Spleen (tissue), 11 donors: ENCODE results near the gene FAM169A. TPM values are rescaled to one million over a fixed set of nuclear protein-coding genes. Genes with fewer than 3 reads are reported as not detected.
A peak's percentile ranks its signal among the peaks of the same experiment; 100 is the strongest.

ENCODE experiments used
- DNase-seq: peaks from one replicate; pipeline ENCODE4 v3.0.0-alpha.2; 2020
- H3K27ac ChIP-seq, 8 donors: fragments of 200-600 bp; sonication (generic) in 7 of 8; 1 replicate in 4 of 8; 2 replicates in 4 of 8; pipeline versions ENCODE4 v1.5.0 to v1.8.0; 2016 to 2021; ENCODE audit warnings: inconsistent platforms in 4 of 8, mild to moderate bottlenecking in 4 of 8, moderate library complexity in 1 of 8
- H3K27me3 ChIP-seq, 7 donors: fragments of 200-600 bp; sonication (generic) in 6 of 7; replicated peaks in 1 of 7; 1 replicate in 4 of 7; 2 replicates in 3 of 7; pipeline versions ENCODE4 v1.5.0 to v1.8.0; 2016 to 2021; ENCODE audit warnings: inconsistent platforms in 3 of 7, mild to moderate bottlenecking in 1 of 7
- H3K36me3 ChIP-seq, 6 donors: fragments of 200-600 bp; sonication (generic) in 5 of 6; 1 replicate in 4 of 6; 2 replicates in 2 of 6; pipeline versions ENCODE4 v1.5.0 to v1.8.0; 2016 to 2021; ENCODE audit warnings: inconsistent platforms in 2 of 6
- H3K4me1 ChIP-seq, 6 donors: fragments of 200-600 bp; sonication (generic) in 5 of 6; 1 replicate in 3 of 6; 2 replicates in 3 of 6; pipeline versions ENCODE4 v1.5.0 to v1.8.0; 2016 to 2021; ENCODE audit warnings: inconsistent platforms in 3 of 6
- H3K4me3 ChIP-seq, 8 donors: fragments of 200-600 bp; sonication (generic) in 7 of 8; 1 replicate in 4 of 8; 2 replicates in 4 of 8; pipeline versions ENCODE4 v1.5.0 to v1.8.0; 2016 to 2021; ENCODE audit warnings: inconsistent platforms in 4 of 8, mild to moderate bottlenecking in 4 of 8, moderate library complexity in 2 of 8
- H3K9me3 ChIP-seq, 8 donors: fragments of 200-600 bp; sonication (generic) in 7 of 8; 1 replicate in 4 of 8; 2 replicates in 4 of 8; pipeline versions ENCODE4 v1.5.0 to v1.8.0; 2016 to 2021; ENCODE audit warnings: inconsistent platforms in 4 of 8
- CTCF ChIP-seq, 11 experiments: fragments of 200-600 bp in 7 of 11; fragments of 450-650 bp in 4 of 11; sonication (generic) in 4 of 11; IDR thresholded peaks in 8 of 11; conservative IDR thresholded peaks in 3 of 11; 1 replicate in 7 of 11; 2 replicates in 4 of 11; pipeline versions ENCODE4 v1.4.0 to v1.8.0; 2016 to 2021; ENCODE audit warnings: antibody characterized with exemption in 11 of 11, inconsistent platforms in 4 of 11, mild to moderate bottlenecking in 1 of 11
- POLR2A ChIP-seq, 3 donors: fragments of 450-650 bp; IDR thresholded peaks; one replicate each; pipeline ENCODE4 v1.5.1; 2017; ENCODE audit warnings: antibody characterized with exemption in 3 of 3, mild to moderate bottlenecking in 1 of 3
- POLR2AphosphoS5 ChIP-seq, 3 donors: sonication (generic); formaldehyde crosslinking; IDR thresholded peaks; one replicate each; pipeline ENCODE4 v1.5.1; 2017; ENCODE audit warnings: antibody characterized with exemption in 3 of 3
- WGBS, 5 donors: extraction: QIAGEN DNeasy Blood & Tissue Kit in 3 of 5; methylation state at CpG; one replicate each; pipeline versions ENCODE4 v1.1.5 to v1.1.7; 2013 to 2018; 5-methylcytosine and 5-hydroxymethylcytosine counted together
- intact Hi-C: fragments of 100-400 bp; cut with DNase I; formaldehyde crosslinking; loops from one replicate; pipeline ENCODE4 v1.15.0; 2023; ENCODE audit warnings: low total_unique reads
- polyA plus RNA-seq, 3 donors: library from polyadenylated mRNA; stranded (reverse); fragments of 200-250 nt; gene quantifications; one replicate each; pipeline ENCODE4 v1.2.1, GENCODE V29; 2013
- total RNA-seq, 7 donors: library from RNA; depleted of rRNA in 3 of 7; stranded (reverse); fragments of >200 nt in 3 of 7; fragmentation: NEBNext Ultra II Directional in 4 of 7; extraction: Animal tissue kit (Norgen Biotek cat#: 25700) in 4 of 7; gene quantifications; one replicate each; pipeline versions ENCODE4 v1.1.0 to v1.2.1, GENCODE V29; 2016 to 2021
- donor health status: healthy with polysubstance abuse.
- donor health status: DM: no; HTN: no; CAD: no; lungs with moderate emphysema.
- donor health status: DM: no; HTN: no; CAD: no.
- donor health status: Bipolar disorder and iron deficiency.
- donor health status: healthy.
- donor health status: DM: no; HTN: no; CAD: no.
- donor health status: DM: yes; HTN: yes; CAD: no.

Gene FAM169A
- total and polyA plus RNA-seq, 10 donors = 1.1 to 16.8 (median 7.8) TPM

GRCh38 chr5:74853256-74853655 lies 12.9 kb downstream of the FAM169A start:
- 90 to 98% (median 92%) methylated on average over 2 of the region's 2 CpGs for WGBS, 5 donors
- peaks cover 0 to 9% (median 5%) of the 10 kb centered on the region in 8 donors for H3K9me3 ChIP-seq
- no peak overlapping the region for H3K4me3 ChIP-seq
- peaks cover 0 to 30% (median 12%) of the 10 kb centered on the region in 6 donors for H3K4me1 ChIP-seq
- H3K27ac ChIP-seq = peak overlapping the region in 1 of 8 donors; percentile 9
- no peak for TF ChIP-seq CTCF (IDR thresholded peaks at IDR 0.05 in 8 of 11, conservative IDR thresholded peaks at IDR 0.05 in 3 of 11)
- no peak for TF ChIP-seq POLR2A (IDR thresholded peaks at IDR 0.05)
- no peak for TF ChIP-seq POLR2AphosphoS5 (IDR thresholded peaks at IDR 0.05)
- DNase-seq = no peak
- no peaks in the 10 kb centered on the region for H3K36me3 ChIP-seq
- no peaks in the 10 kb centered on the region for H3K27me3 ChIP-seq
- intact Hi-C loops = no loop called here

- Histone ChIP-seq H3K9me3 (peaks cover 0 to 9% (median 5%) of the 10 kb centered on the region in 8 donors), H3K4me3 (peak overlapping the region in 2 of 8 donors; percentile 18 to 31), H3K27me3 (no peaks in the 10 kb centered on the region), H3K4me1 (peaks cover 0 to 41% (median 12%) of the 10 kb centered on the region in 6 donors), H3K27ac (peak overlapping the region in 5 of 8 donors; percentile 0 to 67 (median 57)), H3K36me3 (no peaks in the 10 kb centered on the region)
- intact Hi-C loops = no loop called here
- 25 to 34% (median 29%) methylated on average over 4 of the region's 4 CpGs for WGBS, 5 donors
- no peak for DNase-seq
- TF ChIP-seq CTCF (IDR thresholded peaks at IDR 0.05 in 8 of 11, conservative IDR thresholded peaks at IDR 0.05 in 3 of 11) (no peak), POLR2A (IDR thresholded peaks at IDR 0.05) (no peak), POLR2AphosphoS5 (IDR thresholded peaks at IDR 0.05) (no peak)
Observed at GRCh38 chr5:74851684-74852353, 14.4 kb downstream of the FAM169A start.

- Histone ChIP-seq H3K36me3 (no peaks in the 10 kb centered on the region), H3K4me1 (peaks cover 0 to 41% (median 12%) of the 10 kb centered on the region in 6 donors), H3K27ac (peak overlapping the region in 4 of 8 donors; percentile 33 to 67 (median 60)), H3K9me3 (peaks cover 0 to 4% (median 1%) of the 10 kb centered on the region in 8 donors), H3K27me3 (no peaks in the 10 kb centered on the region), H3K4me3 (no peak overlapping the region)
- WGBS, 5 donors = 51 to 62% (median 53%) methylated on average over 4 of the region's 4 CpGs
- DNase-seq = no peak
- intact Hi-C loops = no loop called here
- TF ChIP-seq POLR2AphosphoS5 (IDR thresholded peaks at IDR 0.05) (no peak), POLR2A (IDR thresholded peaks at IDR 0.05) (no peak), CTCF (IDR thresholded peaks at IDR 0.05 in 8 of 11, conservative IDR thresholded peaks at IDR 0.05 in 3 of 11) (no peak)
Observed at GRCh38 chr5:74850789-74851425, 15.3 kb downstream of the FAM169A start.

DNA sequence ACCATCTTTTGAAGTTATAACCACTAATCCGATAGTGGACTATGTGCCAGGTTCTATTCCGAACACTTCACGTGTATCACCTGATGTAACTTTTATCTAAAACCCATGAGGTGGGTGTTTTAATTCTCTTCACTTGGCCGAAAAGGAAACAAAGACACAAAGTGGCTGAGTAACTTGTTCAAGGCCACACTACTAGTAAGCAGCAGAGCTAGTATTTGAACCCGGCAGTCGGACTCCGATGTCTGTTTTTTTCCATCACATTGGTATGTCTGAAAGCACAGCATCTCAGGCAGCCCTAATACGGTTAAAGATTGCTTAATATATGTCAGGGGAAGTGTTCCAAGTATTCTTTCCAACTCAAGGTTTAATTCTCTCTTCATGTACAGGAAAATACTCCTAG lies 16.2 kb downstream of the FAM169A start:
- H3K27me3 ChIP-seq = no peaks in the 10 kb centered on the region
- no peaks in the 10 kb centered on the region for H3K9me3 ChIP-seq
- H3K36me3 ChIP-seq = no peaks in the 10 kb centered on the region
- H3K27ac ChIP-seq = no peak overlapping the region
- H3K4me1 ChIP-seq = peaks cover 0 to 41% (median 12%) of the 10 kb centered on the region in 6 donors
- intact Hi-C loops = no loop called here
- no peak for DNase-seq
- no peak for TF ChIP-seq CTCF (IDR thresholded peaks at IDR 0.05 in 8 of 11, conservative IDR thresholded peaks at IDR 0.05 in 3 of 11)
- no peak for TF ChIP-seq POLR2A (IDR thresholded peaks at IDR 0.05)
- TF ChIP-seq POLR2AphosphoS5 (IDR thresholded peaks at IDR 0.05) = no peak
- WGBS, 5 donors = 81 to 94% (median 86%) methylated on average over 8 of the region's 8 CpGs
- H3K4me3 ChIP-seq = no peak overlapping the region
